Fibroblast of mammary gland (primary cell): ENCODE measurements around the gene TXLNB.
"Not testable (repeated sequence)": the region's sequence is repeated elsewhere in the genome, so short reads cannot be mapped to it uniquely, and the experiment has no call there.

Source experiments
- DNase-seq: peaks from one replicate; pipeline ENCODE4 v3.0.0-alpha.2; 2010; ENCODE audit warnings: low read depth
- H3K4me3 ChIP-seq: 2 replicates; pipeline ENCODE4 v1.5.1; 2011; ENCODE audit warnings: low read depth, mild to moderate bottlenecking, low read length, moderate library complexity; ENCODE audit not compliant: control insufficient read depth
- TF ChIP-seq, protein P1 (sequence below): conservative IDR thresholded peaks from 2 replicates; pipeline ENCODE4 v1.5.1; 2011; ENCODE audit warnings: low read depth, low read length, inconsistent platforms; ENCODE audit not compliant: control insufficient read depth, insufficient read depth

The TXLNB gene

DNA sequence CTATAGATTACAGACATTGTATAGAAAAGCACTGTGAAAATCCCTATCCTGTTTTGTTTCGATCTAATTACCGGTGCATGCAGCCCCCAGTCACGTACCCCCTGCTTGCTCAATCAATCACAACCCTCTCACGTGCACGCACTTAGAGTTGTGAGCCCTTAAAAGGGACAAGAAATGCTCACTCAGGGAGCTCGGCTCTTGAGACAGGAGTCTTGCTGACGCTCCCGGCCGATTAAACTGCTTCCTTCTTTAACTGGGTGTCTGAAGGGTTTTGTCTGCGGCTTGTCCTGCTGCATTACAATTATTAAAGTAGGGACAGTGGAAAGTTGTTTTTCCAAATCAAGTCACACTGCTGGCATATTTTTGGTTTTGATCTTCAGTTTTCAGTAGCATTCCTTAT lies 2.6 kb downstream of the TXLNB start:
- H3K4me3 ChIP-seq = no peak overlapping the region
- TF ChIP-seq, protein P1, sequence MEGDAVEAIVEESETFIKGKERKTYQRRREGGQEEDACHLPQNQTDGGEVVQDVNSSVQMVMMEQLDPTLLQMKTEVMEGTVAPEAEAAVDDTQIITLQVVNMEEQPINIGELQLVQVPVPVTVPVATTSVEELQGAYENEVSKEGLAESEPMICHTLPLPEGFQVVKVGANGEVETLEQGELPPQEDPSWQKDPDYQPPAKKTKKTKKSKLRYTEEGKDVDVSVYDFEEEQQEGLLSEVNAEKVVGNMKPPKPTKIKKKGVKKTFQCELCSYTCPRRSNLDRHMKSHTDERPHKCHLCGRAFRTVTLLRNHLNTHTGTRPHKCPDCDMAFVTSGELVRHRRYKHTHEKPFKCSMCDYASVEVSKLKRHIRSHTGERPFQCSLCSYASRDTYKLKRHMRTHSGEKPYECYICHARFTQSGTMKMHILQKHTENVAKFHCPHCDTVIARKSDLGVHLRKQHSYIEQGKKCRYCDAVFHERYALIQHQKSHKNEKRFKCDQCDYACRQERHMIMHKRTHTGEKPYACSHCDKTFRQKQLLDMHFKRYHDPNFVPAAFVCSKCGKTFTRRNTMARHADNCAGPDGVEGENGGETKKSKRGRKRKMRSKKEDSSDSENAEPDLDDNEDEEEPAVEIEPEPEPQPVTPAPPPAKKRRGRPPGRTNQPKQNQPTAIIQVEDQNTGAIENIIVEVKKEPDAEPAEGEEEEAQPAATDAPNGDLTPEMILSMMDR = no peak
- DNase-seq = no peak

DNA sequence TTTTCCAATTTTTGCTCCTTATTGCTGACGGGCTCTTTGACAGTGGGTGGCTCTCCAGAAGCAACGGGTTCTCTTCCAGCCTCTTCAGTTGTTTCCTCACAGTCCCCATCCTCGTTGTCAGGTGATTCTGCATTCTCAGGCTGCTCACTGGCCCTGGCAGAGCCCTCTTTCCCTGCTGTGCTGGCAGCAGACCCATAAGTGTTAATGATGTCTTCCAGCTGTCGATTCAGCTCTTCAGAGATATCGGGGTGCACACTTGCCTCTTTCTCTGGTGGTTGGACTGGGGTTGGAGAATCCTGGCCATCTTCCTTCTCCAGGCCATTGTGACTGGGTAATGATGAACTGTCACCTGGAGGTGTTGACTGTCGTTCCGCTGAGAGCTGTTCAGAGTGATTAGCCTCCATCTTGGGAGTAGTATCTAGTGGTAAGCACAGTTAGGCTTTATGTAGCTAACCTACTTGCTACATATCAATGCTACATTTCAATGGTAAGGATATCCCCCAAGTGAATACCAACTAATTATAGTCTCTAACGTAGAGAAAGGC lies 3.2 kb downstream of the TXLNB start:
- TF ChIP-seq, protein P1 = no peak
- no peak overlapping the region for H3K4me3 ChIP-seq
- DNase-seq = no peak

DNA sequence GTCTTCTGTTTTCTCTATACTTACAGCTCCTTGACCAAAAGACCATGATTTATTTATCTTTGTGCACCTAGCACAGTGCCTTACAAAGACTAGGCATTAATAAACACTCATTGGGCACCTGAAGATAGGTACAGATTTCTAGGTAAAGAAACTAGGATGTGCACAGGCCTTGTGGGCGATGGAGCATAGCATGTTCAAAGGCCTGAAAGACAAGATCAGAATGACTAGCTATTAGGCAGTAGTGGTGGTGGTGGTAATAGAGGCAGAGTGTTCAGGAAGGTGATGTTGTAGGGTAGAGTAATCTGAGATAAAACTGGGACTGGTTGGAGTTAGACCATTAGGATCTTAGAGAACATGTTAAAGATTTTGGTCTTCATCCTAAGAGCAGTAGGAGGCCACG lies 3.9 kb downstream of the TXLNB start:
- H3K4me3 ChIP-seq = no peak overlapping the region
- TF ChIP-seq, protein P1 = no peak
- DNase-seq = no peak

DNA sequence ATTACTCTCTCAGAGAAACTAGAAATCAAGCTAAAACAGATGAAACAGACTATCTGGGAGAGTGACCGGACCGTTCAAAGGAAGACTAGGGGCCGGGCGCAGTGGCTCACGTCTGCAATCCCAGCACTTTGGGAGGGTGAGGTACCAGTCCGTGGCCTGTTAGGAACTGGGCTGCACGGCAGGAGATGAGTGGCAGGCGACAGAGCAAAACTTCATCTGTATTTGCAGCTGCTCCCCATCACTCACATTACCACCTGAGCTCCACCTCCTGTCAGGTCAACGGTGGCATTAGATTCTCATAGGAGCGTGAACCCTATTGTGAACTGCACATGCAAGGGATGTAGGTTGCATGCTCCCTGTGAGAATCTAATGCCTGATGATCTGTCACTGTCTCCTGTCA lies 5.4 kb downstream of the TXLNB start:
- not testable (repeated sequence) for H3K4me3 ChIP-seq, DNase-seq

DNA sequence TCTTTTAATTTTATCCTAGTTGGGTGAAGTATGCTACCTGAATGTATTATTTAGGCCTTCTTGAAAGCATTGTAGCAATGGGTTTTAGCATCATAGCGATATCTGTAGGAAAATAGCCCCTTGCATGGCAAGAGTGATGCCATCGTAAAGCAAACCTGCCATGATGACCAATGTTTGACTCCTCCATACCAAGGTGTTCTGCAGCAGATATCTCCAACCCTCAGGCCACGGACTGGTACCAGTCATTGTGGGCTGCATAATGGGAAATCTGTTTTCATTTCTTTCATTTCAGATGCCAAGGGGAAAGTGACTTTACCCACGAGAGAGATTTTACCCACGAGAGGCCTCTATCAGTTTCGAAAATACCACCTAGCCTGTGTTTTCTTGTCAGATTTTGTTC lies 6.2 kb downstream of the TXLNB start:
- H3K4me3 ChIP-seq = no peak overlapping the region
- no peak for DNase-seq
- TF ChIP-seq, protein P1 = no peak

DNA sequence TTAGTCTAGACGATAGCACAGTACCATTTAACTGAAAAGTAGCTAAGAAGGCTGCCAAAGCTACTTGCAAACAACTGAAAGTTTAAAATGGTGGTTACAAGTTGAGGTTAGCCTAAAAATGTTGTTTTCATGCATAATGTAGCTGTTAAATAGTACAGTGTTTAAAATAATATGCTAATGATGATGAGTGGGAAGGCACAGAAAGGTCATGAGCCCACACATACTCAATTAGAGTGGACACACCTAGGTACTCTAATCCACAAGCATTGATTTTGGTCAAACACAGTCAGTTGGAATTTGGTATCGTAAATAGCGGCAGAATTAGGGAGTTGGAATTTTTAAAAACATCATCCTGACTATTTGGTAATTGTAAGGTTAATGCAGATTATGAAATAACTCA lies 7.0 kb downstream of the TXLNB start:
- H3K4me3 ChIP-seq = no peak overlapping the region
- no peak for DNase-seq
- TF ChIP-seq, protein P1 = no peak

DNA sequence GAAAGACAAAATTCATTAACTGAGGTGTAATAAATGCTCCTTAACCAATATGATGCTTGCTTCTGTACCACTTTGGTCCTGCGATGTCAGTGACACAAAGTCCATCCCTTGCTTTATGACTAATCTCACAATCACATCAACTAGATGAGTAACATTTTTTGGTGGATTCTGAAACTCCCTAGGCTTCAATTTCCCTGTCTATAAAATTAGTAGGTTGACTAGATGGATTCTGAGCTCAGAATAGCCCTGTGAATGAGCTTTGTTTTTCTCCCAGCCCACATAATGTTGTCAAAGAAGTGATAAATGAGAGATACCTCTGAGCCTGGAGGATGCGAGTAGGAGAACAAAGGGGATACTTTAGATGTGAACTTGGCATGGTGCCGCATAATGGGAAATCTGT lies 9.1 kb downstream of the TXLNB start:
- no peak for DNase-seq
- TF ChIP-seq, protein P1 = no peak
- H3K4me3 ChIP-seq = no peak overlapping the region
